ENCODE measurements around the gene BCHE. TPM values are rescaled to one million over a fixed set of nuclear protein-coding genes. Genes with fewer than 3 reads are reported as not detected.

BCHE gene
- total RNA-seq, 5 donors from 2014 or later (not counting 1 experiment from before 2014, with no cell fraction given): not detected

GRCh38 chr3:165874663-165875489 is 37.7 kb upstream of the BCHE start:
- DNase-seq (no peak), ATAC-seq (replicated peaks in 1 of 4) (no peak)
- POLR2A ChIA-PET: no interaction called here
- 76% methylated on average over 11 of the region's 18 CpGs for WGBS (ENCODE audit: insufficient coverage)
- Mint-ChIP-seq H3K27me3 (no peaks in the 10 kb centered on the region), H3K4me3 (no peak overlapping the region), H3K36me3 (no peaks in the 10 kb centered on the region), H3K27ac (no peak overlapping the region), H3K9me3 (peaks cover 13 to 43% (median 30%) of the 10 kb centered on the region in 3 donors), H3K4me1 (no peaks in the 10 kb centered on the region)
- Histone ChIP-seq H3K27me3 (replicated peaks in 1 of 2; ENCODE audit: control insufficient read depth in 2 of 2, extremely low read depth in 1 of 2, insufficient read depth in 2 of 2, low read length in 1 of 2) (no peaks in the 10 kb centered on the region), H3K4me3 (ENCODE audit: control insufficient read depth in 1 of 2, extremely low read depth in 1 of 2, low read length in 1 of 2) (no peak overlapping the region), H3K36me3 (ENCODE audit: control insufficient read depth in 2 of 2, extremely low read depth in 1 of 2, insufficient read depth in 1 of 2, low read length in 1 of 2) (no peaks in the 10 kb centered on the region), H3K27ac (ENCODE audit: low read length) (no peak overlapping the region), H3K4me1 (ENCODE audit: control insufficient read depth in 1 of 2, extremely low read depth in 1 of 2, insufficient read depth in 2 of 2, low read length in 2 of 2) (no peaks in the 10 kb centered on the region), H3K9me3 (no peaks in the 10 kb centered on the region)
- CTCF ChIA-PET: no interaction called here

- POLR2A ChIA-PET: no interaction called here
Observed at GRCh38 chr3:165868088-165868487, 30.9 kb upstream of the BCHE start.

GRCh38 chr3:165859061-165859460 is 21.8 kb upstream of the BCHE start:
- WGBS (ENCODE audit: insufficient coverage): no CpG with 5 or more reads among the region's 1 CpG
- no peak for DNase-seq
- H3K4me3 Mint-ChIP-seq: no peak overlapping the region
- H3K36me3 Mint-ChIP-seq: no peaks in the 10 kb centered on the region
- H3K27ac Mint-ChIP-seq: no peak overlapping the region
- Histone ChIP-seq H3K4me1 (ENCODE audit: control insufficient read depth in 1 of 2, extremely low read depth in 1 of 2, insufficient read depth in 2 of 2, low read length in 2 of 2) (no peaks in the 10 kb centered on the region), H3K36me3 (ENCODE audit: control insufficient read depth in 2 of 2, extremely low read depth in 1 of 2, insufficient read depth in 1 of 2, low read length in 1 of 2) (no peaks in the 10 kb centered on the region), H3K27ac (ENCODE audit: low read length) (no peak overlapping the region), H3K9me3 (no peaks in the 10 kb centered on the region), H3K4me3 (ENCODE audit: control insufficient read depth in 1 of 2, extremely low read depth in 1 of 2, low read length in 1 of 2) (no peak overlapping the region), H3K27me3 (replicated peaks in 1 of 2; ENCODE audit: control insufficient read depth in 2 of 2, extremely low read depth in 1 of 2, insufficient read depth in 2 of 2, low read length in 1 of 2) (no peaks in the 10 kb centered on the region)
- POLR2A ChIA-PET: no interaction called here
- ATAC-seq (replicated peaks in 1 of 4): no peak
- peaks cover 0 to 2% (median 0%) of the 10 kb centered on the region in 3 donors for H3K9me3 Mint-ChIP-seq
- no peaks in the 10 kb centered on the region for H3K27me3 Mint-ChIP-seq
- H3K4me1 Mint-ChIP-seq: no peaks in the 10 kb centered on the region
- CTCF ChIA-PET: no interaction called here

More at GRCh38 chr3:165868088-165868487, 30.9 kb upstream of the BCHE start:
- WGBS (ENCODE audit: insufficient coverage): 79% methylated on average over 5 of the region's 5 CpGs
- no peak overlapping the region for H3K4me3 Mint-ChIP-seq
- H3K36me3 ChIP-seq (ENCODE audit: control insufficient read depth in 2 of 2, extremely low read depth in 1 of 2, insufficient read depth in 1 of 2, low read length in 1 of 2): no peaks in the 10 kb centered on the region
- H3K4me3 ChIP-seq (ENCODE audit: control insufficient read depth in 1 of 2, extremely low read depth in 1 of 2, low read length in 1 of 2): no peak overlapping the region
- H3K9me3 ChIP-seq: no peaks in the 10 kb centered on the region
- H3K27me3 Mint-ChIP-seq: no peaks in the 10 kb centered on the region
- ATAC-seq (replicated peaks in 1 of 4): peak in 2 of 4 experiments; percentile 15 to 20
- H3K36me3 Mint-ChIP-seq: no peaks in the 10 kb centered on the region
- H3K27ac ChIP-seq (ENCODE audit: low read length): no peak overlapping the region
- H3K27ac Mint-ChIP-seq: no peak overlapping the region
- DNase-seq: no peak
- no peaks in the 10 kb centered on the region for H3K4me1 ChIP-seq (ENCODE audit: control insufficient read depth in 1 of 2, extremely low read depth in 1 of 2, insufficient read depth in 2 of 2, low read length in 2 of 2)
- CTCF ChIA-PET: no interaction called here
- peaks cover 20 to 32% (median 22%) of the 10 kb centered on the region in 3 donors for H3K9me3 Mint-ChIP-seq
- no peaks in the 10 kb centered on the region for H3K27me3 ChIP-seq (replicated peaks in 1 of 2; ENCODE audit: control insufficient read depth in 2 of 2, extremely low read depth in 1 of 2, insufficient read depth in 2 of 2, low read length in 1 of 2)
- H3K4me1 Mint-ChIP-seq: no peaks in the 10 kb centered on the region

- no peaks in the 10 kb centered on the region for H3K4me1 Mint-ChIP-seq
- no peak overlapping the region for H3K4me3 Mint-ChIP-seq
- H3K4me3 ChIP-seq (ENCODE audit: control insufficient read depth in 1 of 2, extremely low read depth in 1 of 2, low read length in 1 of 2): no peak overlapping the region
- no peak for ATAC-seq (replicated peaks in 1 of 4)
- CTCF ChIA-PET: no interaction called here
- no peak for DNase-seq
- H3K9me3 Mint-ChIP-seq: no peaks in the 10 kb centered on the region
- no peaks in the 10 kb centered on the region for H3K36me3 ChIP-seq (ENCODE audit: control insufficient read depth in 2 of 2, extremely low read depth in 1 of 2, insufficient read depth in 1 of 2, low read length in 1 of 2)
- H3K4me1 ChIP-seq (ENCODE audit: control insufficient read depth in 1 of 2, extremely low read depth in 1 of 2, insufficient read depth in 2 of 2, low read length in 2 of 2): no peaks in the 10 kb centered on the region
- POLR2A ChIA-PET: no interaction called here
- no peak overlapping the region for H3K27ac ChIP-seq (ENCODE audit: low read length)
- no peak overlapping the region for H3K27ac Mint-ChIP-seq
- H3K27me3 Mint-ChIP-seq: no peaks in the 10 kb centered on the region
- no peaks in the 10 kb centered on the region for H3K36me3 Mint-ChIP-seq
- H3K9me3 ChIP-seq: no peaks in the 10 kb centered on the region
- H3K27me3 ChIP-seq (replicated peaks in 1 of 2; ENCODE audit: control insufficient read depth in 2 of 2, extremely low read depth in 1 of 2, insufficient read depth in 2 of 2, low read length in 1 of 2): no peaks in the 10 kb centered on the region
Observed at GRCh38 chr3:165855581-165855980, 18.4 kb upstream of the BCHE start.

GRCh38 chr3:165854696-165855095 is 17.5 kb upstream of the BCHE start:
- no peaks in the 10 kb centered on the region for H3K4me1 Mint-ChIP-seq
- H3K27ac Mint-ChIP-seq: no peak overlapping the region
- no peaks in the 10 kb centered on the region for H3K4me1 ChIP-seq (ENCODE audit: control insufficient read depth in 1 of 2, extremely low read depth in 1 of 2, insufficient read depth in 2 of 2, low read length in 2 of 2)
- 75% methylated on average over 1 of the region's 1 CpG for WGBS (ENCODE audit: insufficient coverage)
- ATAC-seq (replicated peaks in 1 of 4) (no peak), DNase-seq (no peak)
- no peak overlapping the region for H3K4me3 Mint-ChIP-seq
- CTCF ChIA-PET: no interaction called here
- no peaks in the 10 kb centered on the region for H3K27me3 ChIP-seq (replicated peaks in 1 of 2; ENCODE audit: control insufficient read depth in 2 of 2, extremely low read depth in 1 of 2, insufficient read depth in 2 of 2, low read length in 1 of 2)
- POLR2A ChIA-PET: no interaction called here
- H3K27me3 Mint-ChIP-seq: no peaks in the 10 kb centered on the region
- H3K36me3 Mint-ChIP-seq: no peaks in the 10 kb centered on the region
- H3K9me3 Mint-ChIP-seq: no peaks in the 10 kb centered on the region
- no peak overlapping the region for H3K4me3 ChIP-seq (ENCODE audit: control insufficient read depth in 1 of 2, extremely low read depth in 1 of 2, low read length in 1 of 2)
- no peaks in the 10 kb centered on the region for H3K9me3 ChIP-seq
- H3K36me3 ChIP-seq (ENCODE audit: control insufficient read depth in 2 of 2, extremely low read depth in 1 of 2, insufficient read depth in 1 of 2, low read length in 1 of 2): no peaks in the 10 kb centered on the region
- no peak overlapping the region for H3K27ac ChIP-seq (ENCODE audit: low read length)

GRCh38 chr3:165852711-165853110 is 15.5 kb upstream of the BCHE start:
- Mint-ChIP-seq H3K27me3 (no peaks in the 10 kb centered on the region), H3K4me3 (no peak overlapping the region), H3K27ac (no peak overlapping the region), H3K9me3 (peaks cover 0 to 5% (median 0%) of the 10 kb centered on the region in 3 donors), H3K36me3 (no peaks in the 10 kb centered on the region), H3K4me1 (no peaks in the 10 kb centered on the region)
- Histone ChIP-seq H3K36me3 (ENCODE audit: control insufficient read depth in 2 of 2, extremely low read depth in 1 of 2, insufficient read depth in 1 of 2, low read length in 1 of 2) (no peaks in the 10 kb centered on the region), H3K27me3 (replicated peaks in 1 of 2; ENCODE audit: control insufficient read depth in 2 of 2, extremely low read depth in 1 of 2, insufficient read depth in 2 of 2, low read length in 1 of 2) (no peaks in the 10 kb centered on the region), H3K9me3 (no peaks in the 10 kb centered on the region), H3K4me3 (ENCODE audit: control insufficient read depth in 1 of 2, extremely low read depth in 1 of 2, low read length in 1 of 2) (no peak overlapping the region), H3K27ac (ENCODE audit: low read length) (no peak overlapping the region), H3K4me1 (ENCODE audit: control insufficient read depth in 1 of 2, extremely low read depth in 1 of 2, insufficient read depth in 2 of 2, low read length in 2 of 2) (no peaks in the 10 kb centered on the region)
- POLR2A ChIA-PET: no interaction called here
- ATAC-seq (replicated peaks in 1 of 4): no peak
- no peak for DNase-seq
- CTCF ChIA-PET: no interaction called here

GRCh38 chr3:165852191-165852590 is 15.0 kb upstream of the BCHE start:
- DNase-seq: no peak
- Histone ChIP-seq H3K36me3 (ENCODE audit: control insufficient read depth in 2 of 2, extremely low read depth in 1 of 2, insufficient read depth in 1 of 2, low read length in 1 of 2) (no peaks in the 10 kb centered on the region), H3K27me3 (replicated peaks in 1 of 2; ENCODE audit: control insufficient read depth in 2 of 2, extremely low read depth in 1 of 2, insufficient read depth in 2 of 2, low read length in 1 of 2) (no peaks in the 10 kb centered on the region), H3K27ac (ENCODE audit: low read length) (no peak overlapping the region), H3K9me3 (no peaks in the 10 kb centered on the region), H3K4me3 (ENCODE audit: control insufficient read depth in 1 of 2, extremely low read depth in 1 of 2, low read length in 1 of 2) (no peak overlapping the region), H3K4me1 (ENCODE audit: control insufficient read depth in 1 of 2, extremely low read depth in 1 of 2, insufficient read depth in 2 of 2, low read length in 2 of 2) (no peaks in the 10 kb centered on the region)
- H3K27ac Mint-ChIP-seq: no peak overlapping the region
- no CpG with 5 or more reads among the region's 2 CpGs for WGBS (ENCODE audit: insufficient coverage)
- H3K36me3 Mint-ChIP-seq: no peaks in the 10 kb centered on the region
- H3K4me1 Mint-ChIP-seq: no peaks in the 10 kb centered on the region
- ChIA-PET POLR2A (no interaction called here), CTCF (no interaction called here)
- no peak overlapping the region for H3K4me3 Mint-ChIP-seq
- no peaks in the 10 kb centered on the region for H3K27me3 Mint-ChIP-seq
- ATAC-seq (replicated peaks in 1 of 4): no peak
- peaks cover 0 to 5% (median 0%) of the 10 kb centered on the region in 3 donors for H3K9me3 Mint-ChIP-seq
